GM23338 (cell line): ENCODE results near the gene ZNF804B. TPM values are rescaled to one million over a fixed set of nuclear protein-coding genes. Genes with fewer than 3 reads are reported as not detected.

Experiments used
- ATAC-seq: fragments of 200-7000 bp; cut with Tn5 transposase; 3 replicates; pipeline ENCODE4 v1.9.1; 2020
- DNase-seq: peaks from one replicate; pipeline ENCODE4 v3.0.0-alpha.2; 2015; ENCODE audit warnings: low spot score
- H2AFZ ChIP-seq: fragments of 200-600 bp; sonication (generic); 2 replicates; pipeline ENCODE4 v1.8.0; 2016; ENCODE audit warnings: antibody characterized with exemption, mild to moderate bottlenecking, moderate library complexity
- H3F3A ChIP-seq: fragments of 200-600 bp; sonication (generic); replicated peaks from 2 replicates; pipeline ENCODE4 v1.8.0; 2017; ENCODE audit warnings: antibody characterized with exemption, mixed run types, low read depth
- H3K27ac ChIP-seq: fragments of 200-600 bp; sonication (generic); 2 replicates; pipeline ENCODE4 v1.6.1; 2016; ENCODE audit warnings: low read depth
- H3K27me3 ChIP-seq: fragments of 200-600 bp; sonication (generic); 2 replicates; pipeline ENCODE4 v1.8.0; 2016; ENCODE audit warnings: mild to moderate bottlenecking, mixed run types, moderate library complexity; ENCODE audit not compliant: insufficient read depth
- H3K36me3 ChIP-seq: fragments of 200-600 bp; sonication (generic); 2 replicates; pipeline ENCODE4 v1.8.0; 2016; ENCODE audit warnings: mild to moderate bottlenecking; ENCODE audit not compliant: insufficient read depth
- H3K4me1 ChIP-seq: fragments of 200-600 bp; sonication (generic); 2 replicates; pipeline ENCODE4 v1.8.0; 2016; ENCODE audit warnings: mild to moderate bottlenecking, moderate library complexity; ENCODE audit not compliant: insufficient read depth
- H3K4me2 ChIP-seq: fragments of 200-600 bp; sonication (generic); 2 replicates; pipeline ENCODE4 v1.7.1; 2017; ENCODE audit warnings: mixed run types
- H3K4me3 ChIP-seq: fragments of 200-600 bp; sonication (generic); 2 replicates; pipeline ENCODE4 v1.6.1; 2016; ENCODE audit warnings: mixed run types
- H3K79me2 ChIP-seq: fragments of 200-600 bp; sonication (generic); replicated peaks from 2 replicates; pipeline ENCODE4 v1.8.0; 2017; ENCODE audit warnings: mild to moderate bottlenecking; ENCODE audit not compliant: insufficient read depth
- H3K9me2 ChIP-seq: fragments of 200-600 bp; sonication (generic); 2 replicates; pipeline ENCODE4 v1.8.0; 2017; ENCODE audit not compliant: insufficient read depth
- H4K20me1 ChIP-seq: fragments of 200-600 bp; sonication (generic); replicated peaks from 2 replicates; pipeline ENCODE4 v1.8.0; 2017; ENCODE audit warnings: mild to moderate bottlenecking; ENCODE audit not compliant: insufficient read depth
- H3K27ac Mint-ChIP-seq: 2 replicates; pipeline ENCODE4 v1.8.0; 2020; ENCODE audit warnings: inconsistent platforms, mild to moderate bottlenecking, moderate library complexity, mixed read lengths
- H3K27me3 Mint-ChIP-seq: 3 replicates; pipeline ENCODE4 v1.8.0; 2022; ENCODE audit warnings: low read depth, mild to moderate bottlenecking, moderate library complexity, mixed read lengths, inconsistent platforms; ENCODE audit not compliant: insufficient read depth, poor library complexity
- H3K36me3 Mint-ChIP-seq: 3 replicates; pipeline ENCODE4 v1.8.0; 2021; ENCODE audit warnings: low read depth, mild to moderate bottlenecking, inconsistent platforms, moderate library complexity, mixed read lengths
- H3K4me1 Mint-ChIP-seq: 3 replicates; pipeline ENCODE4 v1.8.0; 2020; ENCODE audit warnings: mild to moderate bottlenecking, inconsistent platforms, mixed read lengths
- H3K4me3 Mint-ChIP-seq: 3 replicates; pipeline ENCODE4 v1.8.0; 2021; ENCODE audit warnings: moderate library complexity, mild to moderate bottlenecking, inconsistent platforms, mixed read lengths
- H3K9me3 Mint-ChIP-seq: 3 replicates; pipeline ENCODE4 v1.8.0; 2020; ENCODE audit warnings: moderate library complexity, mild to moderate bottlenecking, inconsistent platforms, mixed read lengths
- CREB1 ChIP-seq: fragments of 250-450 bp; sonication (Bioruptor Pico); IDR thresholded peaks from 2 replicates; pipeline ENCODE4 v1.5.0; 2020; ENCODE audit warnings: low read depth, mild to moderate bottlenecking, moderate library complexity
- CTCF ChIP-seq, 2 experiments: fragments of 200-600 bp in 1 of 2; sonication (generic) in 1 of 2; conservative IDR thresholded peaks; 2 replicates each; pipeline versions ENCODE4 v1.5.1 to v1.6.1; 2016 to 2017; ENCODE audit warnings: antibody characterized with exemption in 2 of 2, low read depth in 2 of 2, mild to moderate bottlenecking in 2 of 2, moderate library complexity in 1 of 2
- ETS1 ChIP-seq: IDR thresholded peaks from 2 replicates; pipeline ENCODE4 v1.6.1; 2016; ENCODE audit warnings: antibody characterized with exemption
- EZH2 ChIP-seq: fragments of 200-600 bp; sonication (generic); IDR thresholded peaks from one replicate; pipeline ENCODE4 v1.8.0; 2017; ENCODE audit warnings: antibody characterized with exemption, mild to moderate bottlenecking, low read depth; ENCODE audit not compliant: unreplicated experiment
- JUNB ChIP-seq: IDR thresholded peaks from one replicate; pipeline ENCODE4 v1.6.1; 2016; ENCODE audit warnings: antibody characterized with exemption; ENCODE audit not compliant: unreplicated experiment
- NANOG ChIP-seq: IDR thresholded peaks from 2 replicates; pipeline ENCODE4 v1.6.1; 2016; ENCODE audit warnings: antibody characterized with exemption, borderline replicate concordance
- POLR2AphosphoS5 ChIP-seq: IDR thresholded peaks from 2 replicates; pipeline ENCODE4 v1.6.1; 2016; ENCODE audit warnings: antibody characterized with exemption, low read depth
- REST ChIP-seq: IDR thresholded peaks from one replicate; pipeline ENCODE4 v1.6.1; 2018; ENCODE audit warnings: antibody characterized with exemption; ENCODE audit not compliant: unreplicated experiment
- STAT1 ChIP-seq: IDR thresholded peaks from one replicate; pipeline ENCODE4 v1.6.1; 2016; ENCODE audit warnings: antibody characterized with exemption; ENCODE audit not compliant: unreplicated experiment
- ZNF114 ChIP-seq: fragments of 250-450 bp; sonication (Bioruptor Pico); IDR thresholded peaks from 2 replicates; pipeline ENCODE4 v1.5.0; 2020; ENCODE audit warnings: mild to moderate bottlenecking, moderate library complexity
- ZNF331 ChIP-seq: fragments of 250-450 bp; sonication (Bioruptor Pico); IDR thresholded peaks from 2 replicates; pipeline ENCODE4 v1.5.0; 2020; ENCODE audit warnings: low read depth, mild to moderate bottlenecking, moderate library complexity
- ZNF462 ChIP-seq: fragments of 250-450 bp; sonication (Bioruptor Pico); IDR thresholded peaks from 2 replicates; pipeline ENCODE4 v1.5.0; 2020; ENCODE audit warnings: mild to moderate bottlenecking, moderate library complexity
- polyA plus RNA-seq: library from polyadenylated mRNA; unstranded; fragments of >200 nt; fragmentation: Nextera tagmentation; extraction: Ambion mirVana; gene quantifications from 2 replicates; pipeline ENCODE4 v1.2.1, GENCODE V29; 2016
- total RNA-seq: library from RNA; depleted of rRNA; stranded (reverse); fragments of >200 nt; shearing (Covaris generic); gene quantifications from 2 replicates; pipeline ENCODE4 v1.2.3, GENCODE V29; 2014

The ZNF804B gene
- total and polyA plus RNA-seq, 2 experiments from 2014 or later: not detected

- H3K27me3 ChIP-seq: no peaks in the 10 kb centered on the region
- no peaks in the 10 kb centered on the region for H3K9me3 Mint-ChIP-seq
- H3K79me2 ChIP-seq: no peaks in the 10 kb centered on the region
- H3K4me1 Mint-ChIP-seq: peaks cover 22% of the 10 kb centered on the region
- no peak overlapping the region for H2AFZ ChIP-seq
- peaks cover 3% of the 10 kb centered on the region for H3K27me3 Mint-ChIP-seq
- H3K36me3 ChIP-seq: no peaks in the 10 kb centered on the region
- TF ChIP-seq ETS1: no peak
- no peak for TF ChIP-seq EZH2
- no peak for TF ChIP-seq CREB1 (CRISPR knock-in tag)
- TF ChIP-seq ZNF114 (CRISPR knock-in tag): no peak
- no peak for TF ChIP-seq REST
- TF ChIP-seq CTCF (conservative IDR thresholded peaks at IDR 0.05; ENCODE audit: low read depth in 2 of 2): no peak
- no peak for TF ChIP-seq ZNF331 (CRISPR knock-in tag)
- TF ChIP-seq POLR2AphosphoS5: no peak
- TF ChIP-seq ZNF462 (CRISPR knock-in tag): no peak
- TF ChIP-seq STAT1: no peak
- TF ChIP-seq JUNB: no peak
- no peak for TF ChIP-seq NANOG
- H3K9me2 ChIP-seq: 0 out of 2 replicates have a peak, but pooled peaks cover 7% of the 10 kb centered on the region
- H3F3A ChIP-seq: no peaks in the 10 kb centered on the region
- no peak for DNase-seq
- no peak overlapping the region for H3K4me2 ChIP-seq
- no peak overlapping the region for H3K4me3 ChIP-seq
- peaks cover 20% of the 10 kb centered on the region for H3K4me1 ChIP-seq
- no peak for ATAC-seq
- H3K36me3 Mint-ChIP-seq: no peaks in the 10 kb centered on the region
- H3K27ac Mint-ChIP-seq: no peak overlapping the region
- H3K4me3 Mint-ChIP-seq: no peak overlapping the region
- no peaks in the 10 kb centered on the region for H4K20me1 ChIP-seq
- H3K27ac ChIP-seq: no peak overlapping the region
Measured at GRCh38 chr7:89332026-89332425, 572.5 kb downstream of the ZNF804B start.
